Gastrocnemius medialis (tissue), 4 donors: Measurements from ENCODE around the gene MYO19. TPM values are rescaled to one million over a fixed set of nuclear protein-coding genes. Genes with fewer than 3 reads are reported as not detected.
A peak's percentile ranks its signal among the peaks of the same experiment; 100 is the strongest.

Experiments
- ATAC-seq, 2 donors: fragments of 150-250 bp; one replicate each; pipeline ENCODE4 v1.9.1; 2016
- DNase-seq, 2 donors: peaks; one replicate each; pipeline ENCODE4 v3.0.0-alpha.2; 2019
- H3K27ac ChIP-seq, 4 donors: fragments of 200-600 bp; sonication (generic); 1 replicate in 1 of 4; 2 replicates in 3 of 4; pipeline ENCODE4 v1.5.1; 2016 to 2018; ENCODE audit warnings: mild to moderate bottlenecking in 2 of 4, moderate library complexity in 1 of 4
- H3K27me3 ChIP-seq, 3 donors: fragments of 200-600 bp; sonication (generic) in 2 of 3; 1 replicate in 1 of 3; 2 replicates in 2 of 3; pipeline versions ENCODE4 v1.5.1 to v1.6.0; 2016 to 2019; ENCODE audit warnings: mild to moderate bottlenecking in 1 of 3, moderate library complexity in 1 of 3
- H3K36me3 ChIP-seq, 2 donors: fragments of 200-600 bp; sonication (generic) in 1 of 2; one replicate each; pipeline ENCODE4 v1.5.1; 2017 to 2018
- H3K4me1 ChIP-seq, 2 donors: fragments of 200-600 bp; sonication (generic) in 1 of 2; one replicate each; pipeline ENCODE4 v1.5.1; 2016 to 2017; ENCODE audit warnings: mild to moderate bottlenecking in 2 of 2
- H3K4me3 ChIP-seq, 4 donors: fragments of 200-600 bp; sonication (generic) in 3 of 4; 1 replicate in 1 of 4; 2 replicates in 3 of 4; pipeline ENCODE4 v1.5.1; 2016 to 2019; ENCODE audit warnings: mild to moderate bottlenecking in 2 of 4
- H3K9me3 ChIP-seq, 3 donors: fragments of 200-600 bp; sonication (generic) in 2 of 3; 1 replicate in 1 of 3; 2 replicates in 2 of 3; pipeline ENCODE4 v1.5.1; 2016 to 2019
- POLR2A ChIP-seq, 2 donors: fragments of 450-650 bp; IDR thresholded peaks; one replicate each; pipeline ENCODE4 v1.6.1; 2017; ENCODE audit warnings: antibody characterized with exemption in 2 of 2, mild to moderate bottlenecking in 2 of 2, moderate library complexity in 2 of 2
- in situ Hi-C, 4 donors: fragments of 200-750 bp; cut with MboI; loops; one replicate each; pipeline versions ENCODE4 v1.15.0 to v1.8.0; 2017; ENCODE audit warnings: low sequenced_read_pairs in 4 of 4
- intact Hi-C: fragments of 100-400 bp; cut with DNase I; formaldehyde crosslinking; loops from one replicate; pipeline ENCODE4 v1.15.1; 2023; ENCODE audit warnings: low total_unique reads
- total RNA-seq, 4 donors: library from RNA; depleted of rRNA; stranded (reverse); fragments of >200 nt; gene quantifications; one replicate each; pipeline versions ENCODE4 v1.1.0 to v1.2.3, GENCODE V29; 2016
- TF ChIP-seq, protein P1 (sequence below), 5 experiments: fragments of 450-650 bp in 3 of 5; fragments of 200-600 bp in 2 of 5; sonication (generic) in 2 of 5; IDR thresholded peaks in 4 of 5; conservative IDR thresholded peaks in 1 of 5; 1 replicate in 4 of 5; 2 replicates in 1 of 5; pipeline ENCODE4 v1.5.1; 2016 to 2019; ENCODE audit warnings: antibody characterized with exemption in 5 of 5, mild to moderate bottlenecking in 3 of 5, moderate library complexity in 3 of 5

Gene MYO19, protein sequence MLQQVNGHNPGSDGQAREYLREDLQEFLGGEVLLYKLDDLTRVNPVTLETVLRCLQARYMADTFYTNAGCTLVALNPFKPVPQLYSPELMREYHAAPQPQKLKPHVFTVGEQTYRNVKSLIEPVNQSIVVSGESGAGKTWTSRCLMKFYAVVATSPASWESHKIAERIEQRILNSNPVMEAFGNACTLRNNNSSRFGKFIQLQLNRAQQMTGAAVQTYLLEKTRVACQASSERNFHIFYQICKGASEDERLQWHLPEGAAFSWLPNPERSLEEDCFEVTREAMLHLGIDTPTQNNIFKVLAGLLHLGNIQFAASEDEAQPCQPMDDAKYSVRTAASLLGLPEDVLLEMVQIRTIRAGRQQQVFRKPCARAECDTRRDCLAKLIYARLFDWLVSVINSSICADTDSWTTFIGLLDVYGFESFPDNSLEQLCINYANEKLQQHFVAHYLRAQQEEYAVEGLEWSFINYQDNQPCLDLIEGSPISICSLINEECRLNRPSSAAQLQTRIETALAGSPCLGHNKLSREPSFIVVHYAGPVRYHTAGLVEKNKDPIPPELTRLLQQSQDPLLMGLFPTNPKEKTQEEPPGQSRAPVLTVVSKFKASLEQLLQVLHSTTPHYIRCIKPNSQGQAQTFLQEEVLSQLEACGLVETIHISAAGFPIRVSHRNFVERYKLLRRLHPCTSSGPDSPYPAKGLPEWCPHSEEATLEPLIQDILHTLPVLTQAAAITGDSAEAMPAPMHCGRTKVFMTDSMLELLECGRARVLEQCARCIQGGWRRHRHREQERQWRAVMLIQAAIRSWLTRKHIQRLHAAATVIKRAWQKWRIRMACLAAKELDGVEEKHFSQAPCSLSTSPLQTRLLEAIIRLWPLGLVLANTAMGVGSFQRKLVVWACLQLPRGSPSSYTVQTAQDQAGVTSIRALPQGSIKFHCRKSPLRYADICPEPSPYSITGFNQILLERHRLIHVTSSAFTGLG
- 10 to 100 TPM in 3 of 4 donors, 1 to 10 TPM in 1; 7.5 to 16.8 (median 13.2) TPM for total RNA-seq

- Histone ChIP-seq H3K27ac (peak within 1 kb of the TSS; percentile 91 to 100 (median 99)), H3K9me3 (no peaks in the 10 kb centered on the region), H3K36me3 (peaks cover 0 to 39% of the 10 kb centered on the region in 2 donors), H3K4me3 (peak within 1 kb of the TSS; percentile 70 to 98 (median 92)), H3K4me1 (peaks cover 11 to 19% of the 10 kb centered on the region in 2 donors), H3K27me3 (no peaks in the 10 kb centered on the region)
- peak; percentile 79 to 88 for DNase-seq
- in situ Hi-C loops = loop anchor here in 1 of 4 donors (10.0 to 25.0 kb wide), 3 partner anchors 60 to 1077 kb away; partner anchors contain the start of genes AP2B1, DHRS11, PEX12 and SYNRG
- TF ChIP-seq POLR2A (IDR thresholded peaks at IDR 0.05) = peak; percentile 83 to 92
- TF ChIP-seq, protein P1, sequence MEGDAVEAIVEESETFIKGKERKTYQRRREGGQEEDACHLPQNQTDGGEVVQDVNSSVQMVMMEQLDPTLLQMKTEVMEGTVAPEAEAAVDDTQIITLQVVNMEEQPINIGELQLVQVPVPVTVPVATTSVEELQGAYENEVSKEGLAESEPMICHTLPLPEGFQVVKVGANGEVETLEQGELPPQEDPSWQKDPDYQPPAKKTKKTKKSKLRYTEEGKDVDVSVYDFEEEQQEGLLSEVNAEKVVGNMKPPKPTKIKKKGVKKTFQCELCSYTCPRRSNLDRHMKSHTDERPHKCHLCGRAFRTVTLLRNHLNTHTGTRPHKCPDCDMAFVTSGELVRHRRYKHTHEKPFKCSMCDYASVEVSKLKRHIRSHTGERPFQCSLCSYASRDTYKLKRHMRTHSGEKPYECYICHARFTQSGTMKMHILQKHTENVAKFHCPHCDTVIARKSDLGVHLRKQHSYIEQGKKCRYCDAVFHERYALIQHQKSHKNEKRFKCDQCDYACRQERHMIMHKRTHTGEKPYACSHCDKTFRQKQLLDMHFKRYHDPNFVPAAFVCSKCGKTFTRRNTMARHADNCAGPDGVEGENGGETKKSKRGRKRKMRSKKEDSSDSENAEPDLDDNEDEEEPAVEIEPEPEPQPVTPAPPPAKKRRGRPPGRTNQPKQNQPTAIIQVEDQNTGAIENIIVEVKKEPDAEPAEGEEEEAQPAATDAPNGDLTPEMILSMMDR (IDR thresholded peaks at IDR 0.05 in 4 of 5, conservative IDR thresholded peaks at IDR 0.05 in 1 of 5) = peak in 1 of 5 experiments; percentile 11
- intact Hi-C loops = loop anchor here (1.0 to 10.0 kb wide), 4 partner anchors 9 to 1390 kb away; partner anchors contain the start of genes AATF, GGNBP2, NLE1 and UNC45B
- peak; percentile 84 to 89 for ATAC-seq
Observed at GRCh38 chr17:36534840-36535668, at the start of gene MYO19, which contains the start of gene PIGW. TSS of gene MYO19 (minus strand) at chr17:36534868. CDS start at chr17:36532538, 2,330 bp downstream. TSS of gene PIGW (plus strand) at chr17:36534987. CDS start at chr17:36537102, 2,115 bp downstream.

DNA sequence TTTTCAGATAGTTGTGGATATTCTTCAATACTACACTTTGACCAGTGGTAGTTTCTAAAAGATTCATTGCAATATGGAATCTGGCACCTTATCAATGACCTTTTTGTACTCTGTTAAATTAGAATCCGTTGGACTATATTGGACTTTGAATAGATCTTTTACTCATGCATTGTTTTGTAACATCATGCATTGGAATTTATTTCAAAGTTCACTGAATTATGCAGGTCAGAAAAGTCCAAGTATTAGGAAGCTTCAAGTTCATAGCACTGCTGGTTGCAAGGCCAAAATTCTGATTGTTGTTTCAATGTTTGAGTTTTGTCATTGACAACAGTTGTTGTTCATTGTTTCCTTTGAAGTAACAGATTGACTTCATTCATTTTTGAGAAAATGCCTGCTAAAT, 49.1 kb upstream of the MYO19 start:
- Histone ChIP-seq H3K4me3 (no peak overlapping the region), H3K9me3 (no peaks in the 10 kb centered on the region), H3K4me1 (no peaks in the 10 kb centered on the region), H3K27ac (no peak overlapping the region), H3K36me3 (peaks cover 0 to 97% of the 10 kb centered on the region in 2 donors), H3K27me3 (no peaks in the 10 kb centered on the region)
- intact Hi-C loops = no loop called here
- ATAC-seq = no peak
- DNase-seq = no peak
- in situ Hi-C loops = no loop called here
- TF ChIP-seq POLR2A (IDR thresholded peaks at IDR 0.05) = no peak

GRCh38 chr17:36578671-36579070, 44.0 kb upstream of the MYO19 start:
- no peak for ATAC-seq
- in situ Hi-C loops (no loop called here), intact Hi-C loops (no loop called here)
- H3K4me3 ChIP-seq = no peak overlapping the region
- no peaks in the 10 kb centered on the region for H3K27me3 ChIP-seq
- TF ChIP-seq POLR2A (IDR thresholded peaks at IDR 0.05) = no peak
- TF ChIP-seq, protein P1 (IDR thresholded peaks at IDR 0.05 in 4 of 5, conservative IDR thresholded peaks at IDR 0.05 in 1 of 5) = no peak
- DNase-seq = no peak
- H3K9me3 ChIP-seq = no peaks in the 10 kb centered on the region
- peaks cover 0 to 63% of the 10 kb centered on the region in 2 donors for H3K36me3 ChIP-seq
- no peaks in the 10 kb centered on the region for H3K4me1 ChIP-seq
- H3K27ac ChIP-seq = no peak overlapping the region

DNA sequence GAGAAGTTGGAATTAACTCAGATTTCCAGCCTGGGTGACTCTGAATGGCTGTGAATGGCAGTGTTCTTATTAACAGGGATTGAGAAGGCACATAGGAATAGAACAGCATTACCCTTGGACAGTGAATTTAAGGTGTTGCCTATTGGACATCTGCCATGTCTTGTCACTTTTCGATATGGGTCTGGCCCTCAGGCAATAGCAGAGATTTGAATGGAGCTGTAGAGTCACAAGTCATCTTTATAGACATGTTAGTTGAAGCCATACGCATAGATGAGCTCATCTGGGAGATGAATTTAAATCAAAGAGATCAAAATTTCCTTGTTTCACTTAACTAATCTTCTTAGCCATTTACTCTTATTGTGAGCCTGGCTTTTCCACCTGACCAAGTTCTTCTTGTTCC, 42.1 kb upstream of the MYO19 start:
- Histone ChIP-seq H3K27me3 (no peaks in the 10 kb centered on the region), H3K36me3 (peaks cover 0 to 52% of the 10 kb centered on the region in 2 donors), H3K4me1 (no peaks in the 10 kb centered on the region), H3K9me3 (no peaks in the 10 kb centered on the region), H3K27ac (no peak overlapping the region), H3K4me3 (no peak overlapping the region)
- no peak for TF ChIP-seq POLR2A (IDR thresholded peaks at IDR 0.05)
- TF ChIP-seq, protein P1 (IDR thresholded peaks at IDR 0.05 in 4 of 5, conservative IDR thresholded peaks at IDR 0.05 in 1 of 5) = no peak
- no peak for ATAC-seq
- intact Hi-C loops (no loop called here), in situ Hi-C loops (no loop called here)
- DNase-seq = no peak
